DMS153 treated with DMSO at 0.1 percent for 48 hours (cell line): ENCODE measurements around the gene PVALEF.
"Not testable (repeated sequence)": the region's sequence is repeated elsewhere in the genome, so short reads cannot be mapped to it uniquely, and the experiment has no call there.

Source experiments
- DNase-seq: peaks from one replicate; lab custom pipeline; 2025; ENCODE audit not compliant: unreplicated experiment; lab: John Stamatoyannopoulos, UW

The PVALEF gene

DNA sequence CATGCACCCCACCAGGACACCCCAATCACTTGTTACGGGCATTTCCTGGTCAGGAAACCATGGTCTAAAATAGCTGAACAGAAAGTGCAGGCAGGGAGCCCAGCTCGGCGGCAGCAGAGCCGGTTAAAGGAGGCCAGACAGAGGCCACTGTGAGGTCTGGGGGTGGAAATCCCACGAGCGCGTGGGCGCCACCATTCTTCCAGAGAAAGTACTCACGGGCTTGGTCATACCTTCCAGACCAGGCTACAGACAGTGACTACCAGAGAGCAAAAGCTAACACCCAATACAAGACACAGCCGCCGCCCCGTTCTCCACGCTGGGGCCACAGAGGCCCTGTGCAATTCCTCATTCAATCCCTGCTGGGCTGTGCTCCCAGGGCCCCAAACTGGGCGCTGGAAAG is 45.6 kb downstream of the PVALEF start:
- DNase-seq = no peak

DNA sequence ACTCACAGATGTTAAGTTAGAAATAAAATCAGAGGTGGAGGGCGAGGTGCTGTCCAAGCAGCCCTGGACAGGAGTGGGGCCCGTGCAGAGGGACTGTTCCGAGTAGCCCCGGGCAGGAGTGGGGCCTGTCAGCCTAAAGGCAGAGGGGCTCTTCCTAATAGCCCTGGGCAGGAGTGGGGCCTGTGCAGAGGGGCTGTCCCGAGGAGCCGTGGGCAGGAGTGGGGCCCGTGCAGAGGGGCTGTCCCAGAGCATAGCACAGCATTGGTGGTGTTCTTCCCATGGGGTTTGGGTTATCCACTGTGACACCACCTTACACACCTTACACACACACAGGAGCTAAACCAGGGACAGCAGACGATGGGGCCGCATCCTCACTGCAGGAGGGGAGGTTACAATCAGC is 47.1 kb downstream of the PVALEF start:
- DNase-seq = no peak

DNA sequence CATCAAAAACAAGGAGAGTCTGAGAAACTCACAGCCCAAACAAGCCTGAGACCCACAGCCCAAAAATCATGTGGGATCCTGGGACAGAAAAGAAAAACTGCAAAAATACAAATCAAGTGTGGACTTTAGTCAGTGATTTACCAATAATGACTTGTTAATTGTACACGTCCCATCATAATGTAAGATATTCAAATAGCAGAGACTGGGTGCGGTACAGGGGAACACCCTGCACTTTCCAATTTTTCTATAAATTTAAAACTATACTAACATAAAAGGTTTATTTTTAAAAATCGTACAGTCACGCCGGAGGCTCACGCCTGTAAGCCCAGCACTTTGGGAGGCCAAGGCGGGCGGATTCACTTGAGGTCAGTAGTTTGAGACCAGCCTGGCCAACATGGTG is 48.7 kb downstream of the PVALEF start:
- no peak for DNase-seq

DNA sequence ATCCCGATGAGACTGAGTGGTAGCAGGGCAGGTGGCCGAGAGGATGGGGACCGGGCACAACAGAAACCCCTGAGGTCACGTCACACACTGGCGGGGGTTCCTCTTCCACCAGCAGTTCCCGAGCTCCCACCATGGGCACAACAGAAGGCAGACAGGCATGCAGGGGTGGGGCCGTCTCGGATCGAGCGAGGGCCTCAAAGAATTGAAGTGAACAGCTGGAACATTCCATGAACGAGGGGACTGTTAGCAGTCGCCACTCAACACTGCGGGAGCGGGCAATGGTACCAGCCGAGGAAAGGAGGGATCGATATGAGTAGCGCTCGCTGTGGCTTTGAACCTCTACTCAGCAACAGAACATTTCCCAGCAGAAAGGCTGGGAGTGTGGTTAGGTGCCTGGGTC is 52.2 kb downstream of the PVALEF start:
- no peak for DNase-seq

DNA sequence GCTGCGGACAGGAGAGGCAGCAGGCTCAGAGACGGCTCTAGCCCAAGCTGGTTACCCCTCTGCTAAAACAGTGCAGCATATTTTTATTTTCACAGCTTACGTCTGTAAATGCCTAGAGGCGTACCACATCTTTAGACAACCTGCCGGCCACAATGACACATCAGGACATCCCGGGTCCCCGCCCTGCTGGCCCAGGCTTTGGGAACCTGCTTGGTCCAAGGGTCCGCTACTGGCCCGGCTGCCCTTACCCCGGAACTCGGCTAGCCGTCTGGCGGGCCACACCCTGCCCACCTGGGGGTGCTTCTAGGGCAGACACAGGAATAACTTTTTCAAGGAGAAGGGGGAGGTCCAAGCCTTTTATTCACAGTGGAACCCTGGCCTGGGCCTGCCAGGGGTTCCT is 53.2 kb downstream of the PVALEF start:
- DNase-seq = no peak

DNA sequence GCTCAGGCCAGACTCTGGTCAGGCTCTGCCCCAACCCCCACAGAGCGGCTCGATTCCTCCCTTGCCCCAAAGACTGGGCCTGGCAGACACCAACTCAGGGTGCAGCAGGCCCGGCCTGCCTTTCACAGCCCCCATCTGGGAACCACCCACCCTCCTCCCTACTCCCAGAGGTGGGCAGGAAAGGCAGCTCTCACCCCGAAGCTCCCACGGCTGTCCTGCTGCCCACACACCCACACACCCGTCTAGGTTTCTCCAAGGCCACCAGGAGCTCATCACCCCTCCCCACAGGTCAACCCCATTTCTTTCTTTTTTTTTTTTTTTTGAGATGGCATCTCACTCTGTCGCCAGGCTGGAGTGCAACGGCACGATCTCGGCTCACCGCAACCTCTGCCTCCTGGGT is 53.7 kb downstream of the PVALEF start:
- DNase-seq = no peak

DNA sequence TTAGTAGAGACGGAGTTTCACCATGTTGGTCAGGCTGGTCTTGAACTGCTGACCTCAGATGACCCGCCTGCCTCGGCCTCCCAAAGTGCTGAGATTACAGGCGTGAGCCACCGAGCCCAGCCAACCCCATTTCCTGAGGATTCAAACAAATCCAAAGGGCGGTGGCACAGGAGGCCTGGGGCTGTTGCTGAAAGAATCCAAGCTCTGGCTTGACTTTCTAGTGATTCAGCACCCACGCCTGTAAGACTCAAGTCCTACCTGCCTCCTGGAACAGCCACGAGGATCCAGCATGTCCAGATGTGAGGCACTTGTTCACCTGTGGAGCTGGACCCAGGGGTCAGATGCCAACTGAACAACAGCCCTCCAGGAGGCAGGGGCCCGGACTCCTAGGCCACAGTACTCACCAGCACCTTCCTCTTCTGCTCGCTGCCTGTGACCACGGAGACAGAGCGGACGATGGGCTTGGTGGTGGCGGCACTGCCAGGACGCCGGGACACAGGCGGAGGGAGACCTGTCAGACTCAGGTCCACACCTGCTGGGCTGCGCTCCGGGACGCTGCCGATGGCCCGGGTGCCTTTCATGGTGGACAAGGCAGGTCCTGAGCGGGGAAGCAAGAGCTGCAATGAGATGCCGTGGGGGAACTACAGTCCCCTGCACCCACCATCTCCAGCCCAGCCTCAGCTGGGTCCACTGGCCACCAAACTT is 54.3 kb downstream of the PVALEF start:
- DNase-seq = no peak

DNA sequence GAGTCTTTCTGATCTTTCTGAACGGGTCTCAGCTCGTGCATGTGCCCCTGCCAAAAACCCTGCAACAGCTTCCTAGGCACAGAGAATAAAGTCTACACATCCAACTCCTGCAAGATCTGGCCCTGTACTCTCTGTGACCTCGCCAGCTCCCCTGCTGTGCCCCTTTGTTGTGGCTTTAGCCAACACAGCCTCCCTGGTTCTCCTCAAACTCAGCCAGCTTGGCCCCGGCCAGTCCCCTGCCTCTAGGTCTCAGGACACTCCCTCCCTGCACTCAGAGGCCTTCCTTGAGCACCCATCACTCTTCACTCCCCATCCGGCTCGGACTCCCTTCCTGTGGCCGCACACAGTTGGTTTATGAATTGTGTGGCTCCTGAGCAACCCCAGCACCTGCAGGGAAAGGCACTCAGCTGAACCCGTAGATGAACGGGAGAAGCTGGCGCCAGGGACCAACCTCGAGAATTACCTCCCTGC is 56.1 kb downstream of the PVALEF start:
- DNase-seq = no peak

DNA sequence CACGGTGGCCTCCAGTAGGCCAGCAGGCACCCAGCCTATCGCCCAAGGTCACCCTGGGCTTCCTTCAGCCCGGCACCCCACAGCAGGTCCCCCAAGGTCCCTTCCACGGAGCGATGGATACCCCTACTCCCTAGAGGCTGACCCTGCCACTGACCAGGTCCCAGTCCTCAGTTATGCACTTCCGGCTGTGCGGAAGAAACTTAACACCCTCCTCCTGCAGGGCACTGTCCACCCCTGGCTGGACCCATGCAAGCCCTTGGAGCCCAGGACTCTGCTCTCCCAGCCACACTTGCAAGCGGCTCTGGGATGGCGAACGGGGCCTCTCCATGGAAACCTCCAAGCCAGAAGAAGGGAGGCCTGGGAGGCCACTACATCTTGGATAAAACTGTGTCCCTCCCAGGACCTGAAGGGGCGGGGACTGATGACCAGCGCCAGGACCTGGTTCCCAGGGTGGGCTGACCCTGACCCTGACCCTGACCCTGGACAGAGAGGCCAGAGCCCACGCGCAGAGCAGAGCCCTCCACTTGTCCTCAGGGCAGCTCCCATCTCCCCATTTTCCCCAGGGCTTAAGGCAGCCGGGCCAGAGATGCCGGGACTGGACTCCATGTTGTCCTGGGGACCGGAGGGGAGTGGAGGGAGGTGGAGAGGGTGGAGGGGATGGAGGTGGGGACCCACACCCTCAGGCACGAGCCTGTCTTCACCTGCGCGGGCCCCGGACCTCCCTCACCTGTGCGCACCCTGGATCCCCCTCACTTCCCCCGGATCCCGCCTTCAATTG is 56.7 kb downstream of the PVALEF start:
- no peak for DNase-seq

DNA sequence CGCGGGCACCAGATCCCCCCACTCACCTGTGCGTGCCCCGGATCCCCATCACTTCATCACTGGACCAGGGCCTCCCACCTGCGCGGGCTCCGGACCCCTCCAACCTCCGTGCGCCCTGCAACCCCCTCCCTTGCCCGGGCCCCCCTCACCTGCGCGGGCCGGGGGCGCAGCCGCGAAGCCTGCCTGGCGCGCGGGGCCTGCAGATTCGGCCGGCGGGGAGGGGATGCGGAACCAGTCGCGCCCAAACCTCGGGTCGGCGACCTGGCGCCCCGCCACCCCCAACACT is 57.3 kb downstream of the PVALEF start:
- DNase-seq = no peak

DNA sequence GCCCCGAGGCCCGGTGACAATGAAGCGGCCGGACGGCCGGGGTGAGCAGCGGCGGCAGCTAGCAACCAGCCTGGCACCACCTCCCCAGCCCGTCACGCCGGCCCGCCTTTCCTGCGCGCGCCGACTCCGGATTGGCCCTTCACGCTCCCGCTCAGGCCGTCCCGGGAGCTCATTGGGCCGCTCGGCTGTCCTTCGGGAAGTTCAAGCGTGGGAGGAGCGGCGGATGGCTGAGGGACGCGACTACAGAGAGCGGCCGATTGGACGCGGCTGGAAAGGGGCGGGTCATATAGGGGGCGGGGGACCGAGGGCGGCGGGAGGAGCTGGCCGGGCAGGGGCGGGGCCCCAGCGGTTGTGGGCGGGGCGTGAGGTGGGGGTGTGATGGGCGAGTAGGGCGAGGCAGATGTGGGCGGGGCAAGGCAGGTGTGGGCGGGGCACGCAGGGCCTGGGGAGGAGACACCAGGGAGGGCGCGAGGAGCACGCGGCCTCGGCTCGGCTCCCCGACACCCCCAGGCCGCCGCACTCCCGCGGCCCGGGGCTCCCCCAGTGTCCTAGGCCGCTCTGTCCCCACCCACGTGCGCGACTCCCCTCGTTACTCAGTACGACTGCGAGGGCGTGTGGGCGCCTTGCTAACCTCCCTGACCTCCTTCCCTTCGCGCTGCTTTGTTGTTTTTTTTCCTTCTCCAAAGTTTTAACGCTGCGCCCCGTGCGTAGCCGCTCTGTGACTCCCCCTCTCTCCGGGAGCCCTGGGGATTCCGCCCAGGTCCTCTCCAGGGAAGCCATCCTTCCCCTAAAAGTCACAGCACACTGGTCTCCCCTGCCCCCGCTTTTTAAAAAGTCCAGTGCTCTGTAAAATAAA is 57.8 kb downstream of the PVALEF start, which contains the start of gene CEP131:
Gene CEP131 (minus strand): TSS at position 60 of the 856 bp plus-strand sequence. CDS start 2,909 bp downstream, outside the sequence.
- DNase-seq = peak; percentile 96

DNA sequence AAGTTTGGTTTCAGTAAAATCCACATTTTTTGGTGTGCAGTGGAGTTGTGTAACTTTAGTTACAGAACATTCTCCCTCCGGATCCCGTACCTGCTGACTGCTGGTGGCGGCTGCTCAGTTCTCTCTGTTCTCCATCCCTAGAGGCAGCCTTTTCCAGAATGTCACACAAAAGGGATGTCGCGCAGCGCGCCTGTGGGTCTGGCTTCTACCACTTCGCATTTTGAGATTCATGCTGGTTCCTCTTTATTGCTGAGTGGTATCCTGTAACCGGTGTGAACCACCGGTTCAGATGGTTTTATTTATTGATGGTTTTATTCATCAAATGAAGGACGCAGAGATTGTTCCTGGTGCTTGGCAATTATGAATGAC is 58.4 kb downstream of the PVALEF start:
- DNase-seq = peak; percentile 42

DNA sequence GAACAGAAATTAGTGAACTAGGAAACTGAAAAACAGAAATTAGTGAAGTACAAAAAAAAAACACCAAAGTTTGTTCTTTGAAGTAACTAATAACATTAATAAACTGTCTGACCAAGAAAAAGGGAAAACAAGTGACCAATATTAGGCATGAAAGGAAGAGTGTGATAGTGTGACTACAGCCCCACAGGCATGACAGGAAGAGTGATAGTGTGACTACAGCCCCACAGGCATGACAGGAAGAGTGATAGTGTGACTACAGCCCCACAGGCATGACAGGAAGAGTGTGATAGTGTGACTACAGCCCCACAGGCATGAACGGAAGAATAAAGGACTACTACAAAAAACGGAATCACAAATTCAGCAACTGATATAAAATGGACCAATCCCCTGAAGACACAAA is 62.3 kb downstream of the PVALEF start:
- DNase-seq = not testable (repeated sequence)

DNA sequence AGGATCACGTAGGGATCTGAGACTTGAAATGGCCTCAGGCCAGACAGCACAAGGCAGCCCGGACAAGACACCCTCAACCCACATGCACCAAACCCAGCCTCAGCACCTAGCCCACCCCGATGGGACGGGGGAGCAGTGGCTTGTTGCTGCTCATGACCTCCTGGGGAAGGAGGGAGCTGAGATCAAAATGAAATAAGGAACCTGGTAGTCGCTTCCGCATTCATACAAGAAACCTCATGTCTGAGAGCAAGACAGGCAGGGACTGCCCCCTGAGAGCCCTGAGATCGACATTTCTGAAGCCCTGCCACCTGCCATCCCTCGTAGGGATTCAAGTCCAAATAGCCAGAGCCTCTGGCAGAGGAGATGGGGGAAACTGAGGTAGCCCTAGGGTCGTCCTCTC is 63.1 kb downstream of the PVALEF start:
- no peak for DNase-seq

DNA sequence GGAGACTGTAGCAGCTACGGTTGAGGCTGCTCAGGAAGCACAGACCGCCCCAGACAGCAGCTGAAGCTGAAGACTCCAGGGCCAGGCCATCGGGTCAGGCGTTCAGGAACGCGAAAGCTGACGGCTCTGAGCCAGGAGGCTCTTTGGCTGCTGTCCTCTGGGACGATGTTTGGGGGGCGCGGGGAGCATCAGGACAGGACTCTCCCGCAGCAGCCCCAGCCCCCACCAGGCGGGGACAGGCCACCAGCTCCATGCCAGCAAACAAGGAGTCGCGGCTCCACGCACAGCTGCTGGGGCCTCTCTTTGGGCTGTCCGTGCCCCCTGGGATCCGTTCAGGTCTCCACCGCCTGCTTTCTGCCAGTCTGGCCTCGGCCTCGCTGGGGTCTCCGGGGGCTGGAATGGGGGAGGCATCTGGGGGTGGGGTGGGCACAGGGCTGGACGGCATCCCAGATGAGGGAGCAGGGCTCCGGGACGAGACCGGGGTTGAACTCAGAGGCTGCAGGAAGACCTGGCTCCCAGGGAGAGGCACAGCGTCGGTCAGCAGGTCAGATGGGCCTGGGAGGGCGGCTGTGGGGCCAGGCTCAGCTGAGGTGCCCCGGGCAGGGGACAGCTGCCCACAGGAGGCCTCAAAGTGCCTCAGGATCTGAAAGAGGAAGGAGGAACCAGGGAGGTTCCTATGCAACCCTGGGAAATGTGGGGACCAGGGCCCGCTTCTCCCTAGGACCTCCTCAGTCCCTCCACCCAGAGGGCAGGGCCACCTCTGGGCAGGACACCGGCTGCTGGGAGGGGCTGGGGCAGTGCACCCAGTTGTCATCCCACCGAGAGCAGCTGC is 63.7 kb downstream of the PVALEF start:
- DNase-seq = no peak

DNA sequence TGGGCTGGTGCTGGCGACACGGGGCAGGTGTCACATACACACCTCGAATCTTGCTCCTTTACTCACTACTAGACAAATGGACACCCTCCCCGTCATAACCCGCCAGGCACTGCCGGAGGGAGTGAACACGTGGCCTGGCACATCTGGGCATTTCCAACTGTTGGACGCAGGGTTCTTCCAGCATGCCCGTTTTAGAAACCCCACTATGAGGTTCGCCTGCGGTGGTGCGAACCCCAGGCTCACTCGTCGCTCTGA is 64.3 kb downstream of the PVALEF start:
- DNase-seq = no peak

DNA sequence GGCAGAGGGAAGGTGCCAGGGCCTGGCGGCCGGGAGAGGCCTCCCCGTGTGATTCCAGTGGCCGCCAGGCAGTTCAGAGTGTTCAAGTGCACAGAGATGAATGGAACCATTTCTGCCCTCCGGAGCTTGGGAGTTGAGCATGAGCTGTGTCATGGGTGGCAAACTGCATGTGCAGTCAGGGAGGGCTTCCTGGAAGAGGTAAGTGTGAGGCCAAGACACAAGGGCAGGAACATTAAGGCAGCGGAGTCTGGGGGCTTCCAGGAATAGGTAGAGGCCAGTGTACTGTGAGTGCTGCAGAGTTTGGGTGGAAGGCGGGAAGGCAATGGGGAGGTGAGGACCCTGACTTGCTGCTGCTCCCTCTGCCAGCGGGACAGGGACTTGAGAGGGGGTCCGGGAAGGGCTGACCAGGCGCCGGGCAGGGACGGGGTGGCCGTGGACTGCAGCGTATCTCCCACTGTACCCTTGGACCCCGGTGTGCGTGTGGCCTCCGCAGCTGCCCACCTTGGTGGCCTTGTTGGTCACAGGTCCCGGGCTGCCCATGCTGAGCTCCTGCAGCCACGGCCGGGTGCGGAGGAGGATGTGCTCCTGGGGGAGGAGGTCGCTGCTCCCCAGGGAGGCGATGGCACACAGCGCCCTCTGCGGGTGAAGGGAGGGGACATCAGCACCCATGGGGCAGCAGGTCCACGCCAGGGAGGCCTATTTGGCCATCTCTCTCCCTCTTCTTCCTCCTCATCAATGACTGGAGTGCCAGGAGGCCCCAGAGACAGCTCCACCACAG is 64.9 kb downstream of the PVALEF start:
- no peak for DNase-seq

DNA sequence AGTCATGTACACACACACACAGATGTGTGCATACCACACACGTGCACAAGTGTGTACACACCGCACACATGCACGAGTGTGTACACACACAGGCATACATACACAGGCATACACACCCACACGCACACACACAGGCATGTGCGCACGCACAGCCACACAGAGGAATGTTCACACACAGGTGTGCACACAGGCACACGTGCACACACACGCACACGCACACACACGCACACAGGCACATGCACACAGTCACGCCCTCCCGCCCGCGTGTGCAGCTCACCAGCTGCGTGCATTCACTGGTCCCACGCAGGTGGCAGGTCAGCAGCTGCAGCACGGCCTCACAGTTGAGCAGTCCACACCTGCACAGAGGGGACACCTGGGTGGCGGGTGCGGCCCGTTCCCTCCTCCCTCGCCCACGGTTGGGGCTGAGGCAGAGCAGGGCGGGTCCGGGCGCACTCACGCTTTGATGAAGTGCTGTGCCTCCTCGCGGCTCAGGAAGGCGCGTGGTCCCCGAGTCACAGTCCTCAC is 65.9 kb downstream of the PVALEF start:
- DNase-seq = no peak

DNA sequence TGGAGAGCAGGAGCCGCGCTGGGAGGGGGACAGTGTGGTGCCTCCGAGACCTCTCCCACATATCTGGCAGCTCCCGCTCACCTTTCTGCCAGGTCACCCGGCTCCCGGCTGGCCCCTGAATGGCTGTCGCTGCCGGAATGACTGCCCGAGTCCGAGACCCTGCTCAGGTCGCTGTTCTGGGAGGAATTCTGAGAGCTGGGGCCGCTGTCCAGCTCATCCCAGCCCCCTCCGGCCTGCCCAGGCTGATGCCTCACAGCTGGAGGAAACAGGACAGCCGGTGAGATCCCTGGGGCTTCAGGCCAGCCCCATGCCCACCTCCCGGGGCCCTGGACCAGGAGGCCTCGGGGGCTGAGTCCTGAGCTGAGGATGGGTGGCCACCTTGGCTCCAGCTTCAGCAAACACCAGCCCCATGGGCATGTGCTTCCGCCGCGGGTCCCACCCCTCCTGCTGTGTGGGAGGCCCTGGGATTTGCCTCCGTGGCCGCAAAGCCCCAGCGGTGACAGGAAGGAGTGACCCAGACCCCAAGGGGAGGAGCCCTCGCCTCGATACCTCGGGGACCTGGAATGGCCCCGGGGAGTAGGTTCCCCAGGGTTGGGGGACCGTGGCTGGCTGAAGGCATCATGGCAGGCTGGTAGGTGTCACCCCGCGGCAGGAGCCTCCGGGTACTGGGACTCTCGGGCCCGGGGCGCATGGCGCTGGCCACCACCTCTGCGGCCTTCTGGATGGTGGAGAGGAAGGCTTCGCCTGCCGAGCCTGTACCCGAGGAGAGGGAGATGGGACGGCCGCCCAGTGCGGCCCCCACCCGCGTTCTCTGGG is 66.7 kb downstream of the PVALEF start:
- DNase-seq = no peak
